GM23248 (cell line): ENCODE measurements around the gene SFRP4. TPM values are rescaled to one million over a fixed set of nuclear protein-coding genes. Genes with fewer than 3 reads are reported as not detected.

Experiments
- DNase-seq: peaks from one replicate; pipeline ENCODE4 v3.0.0-alpha.2; 2015
- H2AFZ ChIP-seq: fragments of 200-600 bp; sonication (generic); 2 replicates; pipeline ENCODE4 v1.6.1; 2016; ENCODE audit warnings: antibody characterized with exemption
- H3F3A ChIP-seq: fragments of 200-600 bp; sonication (generic); 2 replicates; pipeline ENCODE4 v1.6.1; 2016; ENCODE audit warnings: mild to moderate bottlenecking, antibody characterized with exemption, mixed run types; ENCODE audit not compliant: insufficient read depth
- H3K27ac ChIP-seq: fragments of 200-600 bp; sonication (generic); 2 replicates; pipeline ENCODE4 v1.5.1; 2016; ENCODE audit warnings: mild to moderate bottlenecking
- H3K27me3 ChIP-seq: fragments of 200-600 bp; sonication (generic); replicated peaks from 2 replicates; pipeline ENCODE4 v1.6.1; 2016; ENCODE audit warnings: mild to moderate bottlenecking; ENCODE audit not compliant: insufficient read depth
- H3K36me3 ChIP-seq: fragments of 200-600 bp; sonication (generic); 2 replicates; pipeline ENCODE4 v1.6.1; 2016; ENCODE audit warnings: low read depth, mild to moderate bottlenecking
- H3K4me1 ChIP-seq: fragments of 200-600 bp; sonication (generic); 2 replicates; pipeline ENCODE4 v1.6.1; 2016; ENCODE audit warnings: mild to moderate bottlenecking; ENCODE audit not compliant: insufficient read depth
- H3K4me2 ChIP-seq: fragments of 200-600 bp; sonication (generic); one replicate; pipeline ENCODE4 v1.6.1; 2016; ENCODE audit warnings: mild to moderate bottlenecking; ENCODE audit not compliant: unreplicated experiment
- H3K4me3 ChIP-seq: fragments of 200-600 bp; sonication (generic); 2 replicates; pipeline ENCODE4 v1.5.1; 2016; ENCODE audit warnings: mild to moderate bottlenecking
- H3K79me2 ChIP-seq: fragments of 200-600 bp; sonication (generic); 2 replicates; pipeline ENCODE4 v1.6.1; 2016; ENCODE audit warnings: mild to moderate bottlenecking; ENCODE audit not compliant: insufficient read depth
- H3K9ac ChIP-seq: fragments of 200-600 bp; sonication (generic); 2 replicates; pipeline ENCODE4 v1.6.1; 2016; ENCODE audit warnings: mild to moderate bottlenecking
- H3K9me2 ChIP-seq: fragments of 200-600 bp; sonication (generic); 2 replicates; pipeline ENCODE4 v1.6.1; 2016; ENCODE audit warnings: mixed run types, mild to moderate bottlenecking, moderate library complexity; ENCODE audit not compliant: insufficient read depth
- H3K9me3 ChIP-seq: fragments of 200-600 bp; sonication (generic); one replicate; pipeline ENCODE4 v1.6.1; 2017; ENCODE audit warnings: low read depth
- H4K20me1 ChIP-seq: fragments of 200-600 bp; sonication (generic); 2 replicates; pipeline ENCODE4 v1.6.0; 2016; ENCODE audit not compliant: insufficient read depth
- EZH2 ChIP-seq: fragments of 200-600 bp; sonication (generic); IDR thresholded peaks from 2 replicates; pipeline ENCODE4 v1.6.1; 2018; ENCODE audit warnings: antibody characterized with exemption, mild to moderate bottlenecking; ENCODE audit not compliant: insufficient read depth, poor library complexity, severe bottlenecking
- EZH2phosphoT487 ChIP-seq: fragments of 200-600 bp; sonication (generic); IDR thresholded peaks from 2 replicates; pipeline ENCODE4 v1.6.1; 2018; ENCODE audit warnings: antibody characterized with exemption, moderate library complexity, mild to moderate bottlenecking, low read depth; ENCODE audit not compliant: insufficient read depth
- WGBS, 2 experiments: methylation state at CpG; one replicate each; pipeline ENCODE4 v1.1.6; 2015 to 2017; ENCODE audit warnings: low lambda C conversion rate in 2 of 2, low coverage in 1 of 2; ENCODE audit errors: missing lambda C conversion rate in 2 of 2; 5-methylcytosine and 5-hydroxymethylcytosine counted together
- in situ Hi-C: fragments of 300-500 bp; cut with MboI; formaldehyde crosslinking; loops from 2 replicates; pipeline ENCODE4 v1.15.0; 2020
- polyA plus RNA-seq: library from polyadenylated mRNA; unstranded; fragments of >200 nt; fragmentation: Nextera tagmentation; extraction: Ambion mirVana; gene quantifications from 2 replicates; pipeline ENCODE4 v1.2.1, GENCODE V29; 2016
- total RNA-seq: library from RNA; depleted of rRNA; stranded (reverse); fragments of >200 nt; shearing (Covaris generic); gene quantifications from 2 replicates; pipeline ENCODE4 v1.2.3, GENCODE V29; 2014

SFRP4 gene
- total and polyA plus RNA-seq, 2 experiments from 2014 or later: 0.21 to 0.32 TPM

GRCh38 chr7:37928878-37929277, 12.3 kb upstream of the SFRP4 start:
- no peak overlapping the region for H3K4me3 ChIP-seq
- no peak overlapping the region for H3K4me2 ChIP-seq
- whole genome bisulfite sequencing, 2 experiments: 15 to 17% methylated on average over 4 of the region's 4 CpGs
- H3K36me3 ChIP-seq: no peaks in the 10 kb centered on the region
- in situ Hi-C loops: no loop called here
- no peak overlapping the region for H2AFZ ChIP-seq
- no peaks in the 10 kb centered on the region for H3F3A ChIP-seq
- DNase-seq: no peak
- H3K27me3 ChIP-seq: no peaks in the 10 kb centered on the region
- H3K27ac ChIP-seq: no peak overlapping the region
- H3K9ac ChIP-seq: no peak overlapping the region
- no peaks in the 10 kb centered on the region for H3K79me2 ChIP-seq
- no peaks in the 10 kb centered on the region for H3K9me3 ChIP-seq
- no peaks in the 10 kb centered on the region for H4K20me1 ChIP-seq
- no peaks in the 10 kb centered on the region for H3K9me2 ChIP-seq
- no peaks in the 10 kb centered on the region for H3K4me1 ChIP-seq
- TF ChIP-seq EZH2: no peak
- no peak for TF ChIP-seq EZH2phosphoT487

- no peaks in the 10 kb centered on the region for H3F3A ChIP-seq
- no peak overlapping the region for H3K27ac ChIP-seq
- no peak for TF ChIP-seq EZH2phosphoT487
- TF ChIP-seq EZH2: no peak
- no peaks in the 10 kb centered on the region for H3K9me3 ChIP-seq
- H3K4me2 ChIP-seq: no peak overlapping the region
- H3K36me3 ChIP-seq: no peaks in the 10 kb centered on the region
- no peak for DNase-seq
- no peaks in the 10 kb centered on the region for H3K9me2 ChIP-seq
- no peaks in the 10 kb centered on the region for H3K4me1 ChIP-seq
- no peaks in the 10 kb centered on the region for H3K79me2 ChIP-seq
- in situ Hi-C loops: no loop called here
- H3K9ac ChIP-seq: no peak overlapping the region
- no peak overlapping the region for H2AFZ ChIP-seq
- H4K20me1 ChIP-seq: no peaks in the 10 kb centered on the region
- WGBS, 2 experiments: 8 to 15% methylated on average over 2 of the region's 2 CpGs
- no peaks in the 10 kb centered on the region for H3K27me3 ChIP-seq
- no peak overlapping the region for H3K4me3 ChIP-seq
Observed at GRCh38 chr7:37927773-37928444, 11.3 kb upstream of the SFRP4 start.

- Histone ChIP-seq H3K79me2 (no peaks in the 10 kb centered on the region), H3K9ac (no peak overlapping the region), H3K27me3 (peaks cover 12% of the 10 kb centered on the region; the same call in 1 of the 2 replicates), H3K36me3 (no peaks in the 10 kb centered on the region), H3K27ac (no peak overlapping the region), H3K4me2 (no peak overlapping the region), H3K4me3 (no peak overlapping the region), H3K9me3 (no peaks in the 10 kb centered on the region), H3F3A (no peaks in the 10 kb centered on the region), H3K4me1 (no peaks in the 10 kb centered on the region), H4K20me1 (no peaks in the 10 kb centered on the region), H2AFZ (no peak overlapping the region), H3K9me2 (no peaks in the 10 kb centered on the region)
- TF ChIP-seq EZH2phosphoT487: no peak
- no peak for TF ChIP-seq EZH2
- in situ Hi-C loops: no loop called here
- 19 to 22% methylated on average over 1 of the region's 1 CpG for whole genome bisulfite sequencing, 2 experiments
- DNase-seq: no peak
Observed at GRCh38 chr7:37925620-37926019, 9.0 kb upstream of the SFRP4 start.

- Histone ChIP-seq H3K9ac (no peak overlapping the region), H3K4me3 (no peak overlapping the region), H3F3A (no peaks in the 10 kb centered on the region), H2AFZ (no peak overlapping the region), H3K4me2 (no peak overlapping the region), H3K36me3 (no peaks in the 10 kb centered on the region), H3K79me2 (no peaks in the 10 kb centered on the region), H3K9me2 (no peaks in the 10 kb centered on the region), H3K4me1 (no peaks in the 10 kb centered on the region), H4K20me1 (no peaks in the 10 kb centered on the region), H3K27ac (no peak overlapping the region), H3K27me3 (peaks cover 12% of the 10 kb centered on the region; the same call in 1 of the 2 replicates), H3K9me3 (no peaks in the 10 kb centered on the region)
- in situ Hi-C loops: loop anchor here (25.0 kb wide), 1 partner anchor 413 kb away; no protein-coding TSS in a partner anchor
- WGBS, 2 experiments: 27 to 30% methylated on average over 3 of the region's 3 CpGs
- no peak for TF ChIP-seq EZH2
- TF ChIP-seq EZH2phosphoT487: no peak
- no peak for DNase-seq
Observed at GRCh38 chr7:37924491-37925041, 7.9 kb upstream of the SFRP4 start.
